H1 (cell line): ENCODE data around the gene TMEM150B. TPM values are rescaled to one million over a fixed set of nuclear protein-coding genes. Genes with fewer than 3 reads are reported as not detected.

Experiments used
- CTCF ChIA-PET: fragments of 300-600 bp; sonication (Branson Sonifier 250); formaldehyde crosslinking; loops from one replicate; lab custom pipeline; 2021; ENCODE audit not compliant: partially characterized antibody; lab: Charles Lee
- POLR2A ChIA-PET: fragments of 300-600 bp; sonication (Branson Sonifier 250); formaldehyde crosslinking; loops from one replicate; lab custom pipeline; 2021; ENCODE audit warnings: inconsistent platforms; ENCODE audit not compliant: partially characterized antibody; lab: Charles Lee
- DNase-seq, 2 experiments: peaks; one replicate each; pipeline versions ENCODE4 v3.0.0 to v3.0.0-alpha.2; 2010 to 2022; ENCODE audit warnings: low spot score in 2 of 2, low read depth in 1 of 2, mixed read lengths in 1 of 2
- FAIRE-seq: peaks from 2 replicates; lab custom pipeline; 2011; peaks lifted over from hg19 to GRCh38; lab: Jason Lieb, UNC
- H2AFZ ChIP-seq: 2 replicates; pipeline ENCODE4 v1.8.1; 2012; ENCODE audit warnings: low read length, inconsistent platforms
- H2AK5ac ChIP-seq: 2 replicates; pipeline ENCODE4 v1.6.1; 2013; ENCODE audit warnings: low read depth, low read length
- H2BK120ac ChIP-seq: replicated peaks from 2 replicates; pipeline ENCODE3; 2013; ENCODE audit warnings: low read depth, low read length, inconsistent platforms
- H2BK12ac ChIP-seq: 2 replicates; pipeline ENCODE4 v1.6.1; 2013; ENCODE audit warnings: low read depth, low read length
- H2BK15ac ChIP-seq: 2 replicates; pipeline ENCODE4 v1.6.1; 2013; ENCODE audit warnings: low read length
- H2BK20ac ChIP-seq: 2 replicates; pipeline ENCODE4 v1.6.1; 2013; ENCODE audit warnings: low read length
- H2BK5ac ChIP-seq: 2 replicates; pipeline ENCODE4 v1.6.1; 2013; ENCODE audit warnings: low read depth, low read length
- H3K14ac ChIP-seq: 2 replicates; pipeline ENCODE4 v1.6.1; 2013; ENCODE audit warnings: inconsistent platforms; ENCODE audit not compliant: insufficient read length
- H3K18ac ChIP-seq: 2 replicates; pipeline ENCODE4 v1.6.1; 2013; ENCODE audit warnings: low read length; ENCODE audit errors: extremely low read depth
- H3K23ac ChIP-seq: 2 replicates; pipeline ENCODE4 v1.6.1; 2013; ENCODE audit warnings: inconsistent platforms; ENCODE audit not compliant: insufficient read length
- H3K23me2 ChIP-seq: 2 replicates; pipeline ENCODE4 v1.6.1; 2013; ENCODE audit warnings: low read depth, low read length
- H3K27ac ChIP-seq: 2 replicates; pipeline ENCODE4 v1.6.1; 2011; ENCODE audit warnings: low read depth, low read length, inconsistent platforms
- H3K27me3 ChIP-seq, 4 experiments: replicated peaks in 1 of 4; 1 replicate in 1 of 4; 2 replicates in 3 of 4; pipeline versions ENCODE4 v1.6.1 to v1.8.1; 2011 to 2013; ENCODE audit warnings: low read length in 3 of 4, mild to moderate bottlenecking in 3 of 4, inconsistent platforms in 2 of 4, mixed read lengths in 2 of 4, moderate library complexity in 1 of 4; ENCODE audit not compliant: control insufficient read depth in 3 of 4, insufficient read depth in 3 of 4; ENCODE audit errors: extremely low read depth in 1 of 4
- H3K36me3 ChIP-seq, 4 experiments: 2 replicates each; pipeline versions ENCODE4 v1.6.1 to v1.8.1; 2011 to 2013; ENCODE audit warnings: mild to moderate bottlenecking in 4 of 4, low read length in 3 of 4, moderate library complexity in 2 of 4, control low read depth in 1 of 4, inconsistent platforms in 1 of 4; ENCODE audit not compliant: insufficient read depth in 4 of 4, control insufficient read depth in 2 of 4
- H3K4ac ChIP-seq: replicated peaks from 2 replicates; pipeline ENCODE3; 2013; ENCODE audit warnings: low read length, low read depth, mixed read lengths, inconsistent platforms; ENCODE audit not compliant: insufficient read length
- H3K4me1 ChIP-seq, 4 experiments: replicated peaks in 1 of 4; 1 replicate in 1 of 4; 2 replicates in 3 of 4; pipeline versions ENCODE4 v1.6.1 to v1.8.1; 2011 to 2013; ENCODE audit warnings: low read length in 3 of 4, inconsistent platforms in 2 of 4, mixed read lengths in 1 of 4; ENCODE audit not compliant: insufficient read depth in 4 of 4, control insufficient read depth in 3 of 4
- H3K4me2 ChIP-seq, 2 experiments: 2 replicates each; pipeline versions ENCODE4 v1.6.1 to v1.8.1; 2011 to 2013; ENCODE audit warnings: low read depth in 2 of 2, low read length in 2 of 2, control low read depth in 1 of 2, inconsistent platforms in 1 of 2, mild to moderate bottlenecking in 1 of 2; ENCODE audit not compliant: insufficient read depth in 1 of 2
- H3K4me3 ChIP-seq, 4 experiments: fragments of 200-600, 300-600 bp in 1 of 4; sonication (generic), shearing (Covaris generic), sonication (Bioruptor Twin) in 1 of 4; 2 replicates each; pipeline versions ENCODE4 v1.5.1 to v1.8.1; 2011 to 2016; ENCODE audit warnings: low read length in 4 of 4, low read depth in 3 of 4, control low read depth in 2 of 4, inconsistent platforms in 2 of 4, mild to moderate bottlenecking in 2 of 4, mixed read lengths in 1 of 4, moderate library complexity in 1 of 4; ENCODE audit not compliant: insufficient read depth in 2 of 4; ENCODE audit errors: extremely low read depth in 1 of 4
- H3K56ac ChIP-seq: replicated peaks from 2 replicates; pipeline ENCODE3; 2013; ENCODE audit warnings: low read depth, mild to moderate bottlenecking, mixed read lengths, low read length, inconsistent platforms; ENCODE audit not compliant: insufficient read length
- H3K79me1 ChIP-seq: 2 replicates; pipeline ENCODE4 v1.6.1; 2013; ENCODE audit warnings: low read depth, low read length, control low read depth
- H3K79me2 ChIP-seq, 2 experiments: 2 replicates each; pipeline versions ENCODE4 v1.6.1 to v1.8.1; 2012 to 2013; ENCODE audit warnings: low read length in 2 of 2, mild to moderate bottlenecking in 2 of 2, inconsistent platforms in 1 of 2; ENCODE audit not compliant: insufficient read depth in 2 of 2, control insufficient read depth in 1 of 2
- H3K9ac ChIP-seq, 4 experiments: replicated peaks in 1 of 4; 1 replicate in 1 of 4; 2 replicates in 3 of 4; pipeline versions ENCODE4 v1.6.1 to v1.8.1; 2011 to 2013; ENCODE audit warnings: low read depth in 3 of 4, low read length in 3 of 4, control low read depth in 2 of 4, mild to moderate bottlenecking in 2 of 4, moderate library complexity in 2 of 4, inconsistent platforms in 1 of 4; ENCODE audit errors: extremely low read depth in 1 of 4
- H3K9me3 ChIP-seq, 2 experiments: 2 replicates each; pipeline versions ENCODE4 v1.6.1 to v1.8.1; 2012 to 2013; ENCODE audit warnings: mild to moderate bottlenecking in 2 of 2, moderate library complexity in 2 of 2, control low read depth in 1 of 2, inconsistent platforms in 1 of 2, low read depth in 1 of 2, low read length in 1 of 2, mixed read lengths in 1 of 2; ENCODE audit not compliant: insufficient read depth in 2 of 2
- H4K20me1 ChIP-seq, 2 experiments: replicated peaks in 1 of 2; 2 replicates each; pipeline versions ENCODE3 to v1.8.1; 2011 to 2013; ENCODE audit warnings: inconsistent platforms in 2 of 2, low read length in 2 of 2, mild to moderate bottlenecking in 1 of 2; ENCODE audit not compliant: insufficient read depth in 2 of 2, control insufficient read depth in 1 of 2
- H4K5ac ChIP-seq: 2 replicates; pipeline ENCODE4 v1.6.1; 2013; ENCODE audit warnings: low read length, low read depth, mixed read lengths, inconsistent platforms; ENCODE audit not compliant: insufficient read length
- H4K8ac ChIP-seq: 2 replicates; pipeline ENCODE4 v1.8.0; 2013; ENCODE audit warnings: mild to moderate bottlenecking, moderate library complexity, low read length, inconsistent platforms; ENCODE audit not compliant: insufficient read depth; ENCODE audit errors: extremely low read depth
- H4K91ac ChIP-seq: replicated peaks from 2 replicates; pipeline ENCODE3; 2013; ENCODE audit warnings: low read length, mixed read lengths, inconsistent platforms; ENCODE audit not compliant: insufficient read length
- HDAC6 ChIP-seq: IDR thresholded peaks from one replicate; pipeline ENCODE4 v1.7.1; 2012; ENCODE audit warnings: low read depth, mild to moderate bottlenecking, inconsistent platforms, low read length, moderate library complexity
- RFX5 ChIP-seq: IDR thresholded peaks from 2 replicates; pipeline ENCODE4 v1.6.1; 2011; ENCODE audit warnings: low read depth, low read length, improper control_type of control experiment, borderline replicate concordance
- WGBS, 2 experiments: shearing (Covaris generic) in 1 of 2; methylation state at CpG; one replicate each; pipeline versions ENCODE4 v1.1.6 to v1.1.7; 2013 to 2015; ENCODE audit warnings: low lambda C conversion rate in 2 of 2, mixed read lengths in 2 of 2, inconsistent platforms in 1 of 2, low coverage in 1 of 2, missing lambda C conversion rate in 1 of 2; ENCODE audit not compliant: insufficient replicate concordance in 2 of 2, insufficient coverage in 1 of 2, insufficient read length in 1 of 2; ENCODE audit errors: extremely low coverage in 1 of 2, missing lambda C conversion rate in 1 of 2; 5-methylcytosine and 5-hydroxymethylcytosine counted together
- polyA plus RNA-seq, 7 experiments: library from polyadenylated mRNA; depleted of rRNA in 3 of 7; stranded (reverse) in 5 of 7; unstranded in 2 of 7; fragments of >200 nt in 5 of 7; fragments of 200-250 nt in 2 of 7; gene quantifications; 1 replicate in 5 of 7; 2 replicates in 1 of 7; 4 replicates in 1 of 7; pipeline versions ENCODE4 v1.2.1 to v1.2.3, GENCODE V29; 2011 to 2013; ENCODE audit warnings: missing spikeins in 2 of 7, mixed read lengths in 2 of 7
- total RNA-seq: library from RNA; stranded (reverse); fragmentation: NEBNext Ultra II Directional; extraction: Animal tissue kit (Norgen Biotek cat#: 25700); gene quantifications from 2 replicates; pipeline ENCODE4 v1.2.1, GENCODE V29; 2021

Gene TMEM150B
- total and polyA plus RNA-seq, 2 of the 8 experiments (the other 6 are each of a cell fraction or from before 2014, with no cell fraction given): 0.41 to 0.91 TPM

DNA sequence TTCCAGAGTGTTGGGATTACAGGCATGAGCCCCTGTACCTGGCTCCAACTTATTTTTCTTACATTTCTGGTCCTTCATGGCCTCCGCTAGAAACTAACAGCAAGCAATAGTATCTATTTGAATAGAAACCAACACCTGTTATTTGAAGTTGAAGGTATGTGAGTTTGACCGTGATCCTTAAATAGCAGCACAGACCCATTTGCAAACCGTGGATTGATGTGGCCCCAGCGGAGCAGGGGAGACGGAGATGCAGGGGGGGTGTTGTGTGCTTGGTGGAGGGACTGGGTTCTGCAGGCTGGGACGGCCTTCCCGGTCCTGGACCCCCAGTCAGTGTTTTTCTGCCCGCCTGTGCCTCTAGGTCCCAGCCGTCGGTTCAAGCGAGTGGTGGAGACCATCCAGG is 16.9 kb downstream of the TMEM150B start:
- Histone ChIP-seq H3K27ac (no peak overlapping the region), H4K5ac (no peak overlapping the region), H3K79me2 (no peaks in the 10 kb centered on the region), H3K4me2 (no peak overlapping the region), H4K91ac (no peak overlapping the region), H3K9me3 (no peaks in the 10 kb centered on the region), H3K4me1 (0 out of 7 replicates have a peak, but pooled peaks cover 0 to 3% (median 0%) of the 10 kb centered on the region in 4 experiments), H3K18ac (no peak overlapping the region), H3K27me3 (no peaks in the 10 kb centered on the region), H2BK20ac (no peak overlapping the region), H3K9ac (no peak overlapping the region), H3K56ac (no peak overlapping the region), H3K14ac (no peak overlapping the region), H3K36me3 (peaks cover 17 to 48% (median 38%) of the 10 kb centered on the region in 4 experiments), H2AFZ (no peak overlapping the region), H2BK120ac (no peak overlapping the region), H3K4ac (no peak overlapping the region), H2BK12ac (no peak overlapping the region), H2BK5ac (no peak overlapping the region), H4K20me1 (peaks cover 0 to 3% of the 10 kb centered on the region in 2 experiments), H2AK5ac (no peak overlapping the region), H2BK15ac (no peak overlapping the region), H4K8ac (no peak overlapping the region), H3K23ac (no peak overlapping the region), H3K4me3 (no peak overlapping the region), H3K23me2 (no peaks in the 10 kb centered on the region), H3K79me1 (no peaks in the 10 kb centered on the region)
- ChIA-PET POLR2A (no interaction called here), CTCF (interaction anchor here (0.6 kb wide), 1 partner anchor 33 kb away, joined by 6 read pairs; no protein-coding TSS in a partner anchor)
- DNase-seq (no peak), FAIRE-seq (no peak)
- TF ChIP-seq RFX5 (no peak), HDAC6 (no peak)
- 95% methylated on average over 11 of the region's 11 CpGs; no CpG with 5 or more reads in 1 of the 2 experiments for WGBS, 2 experiments
